Suprapubic skin (tissue), 3 donors: Measurements from ENCODE around the gene SPRYD7.

Experiments
- CTCF ChIP-seq, 2 donors: fragments of 200-600 bp in 1 of 2; fragments of 450-650 bp in 1 of 2; sonication (generic) in 1 of 2; IDR thresholded peaks; one replicate each; pipeline ENCODE4 v1.5.1; 2016 to 2019; ENCODE audit warnings: antibody characterized with exemption in 2 of 2, mild to moderate bottlenecking in 1 of 2, moderate library complexity in 1 of 2
- EP300 ChIP-seq: sonication (generic); formaldehyde crosslinking; IDR thresholded peaks from one replicate; pipeline ENCODE4 v1.6.1; 2017; ENCODE audit warnings: antibody characterized with exemption
- POLR2A ChIP-seq, 2 donors: fragments of 450-650 bp; IDR thresholded peaks; one replicate each; pipeline ENCODE4 v1.6.1; 2017; ENCODE audit warnings: antibody characterized with exemption in 2 of 2, mild to moderate bottlenecking in 2 of 2, moderate library complexity in 2 of 2

GRCh38 chr13:49865218-49865617 is 70.9 kb downstream of the SPRYD7 start:
- TF ChIP-seq POLR2A (IDR thresholded peaks at IDR 0.05) (no peak), CTCF (IDR thresholded peaks at IDR 0.05) (no peak), EP300 (no peak)
